ENCODE data around the gene ZKSCAN8.

DNA sequence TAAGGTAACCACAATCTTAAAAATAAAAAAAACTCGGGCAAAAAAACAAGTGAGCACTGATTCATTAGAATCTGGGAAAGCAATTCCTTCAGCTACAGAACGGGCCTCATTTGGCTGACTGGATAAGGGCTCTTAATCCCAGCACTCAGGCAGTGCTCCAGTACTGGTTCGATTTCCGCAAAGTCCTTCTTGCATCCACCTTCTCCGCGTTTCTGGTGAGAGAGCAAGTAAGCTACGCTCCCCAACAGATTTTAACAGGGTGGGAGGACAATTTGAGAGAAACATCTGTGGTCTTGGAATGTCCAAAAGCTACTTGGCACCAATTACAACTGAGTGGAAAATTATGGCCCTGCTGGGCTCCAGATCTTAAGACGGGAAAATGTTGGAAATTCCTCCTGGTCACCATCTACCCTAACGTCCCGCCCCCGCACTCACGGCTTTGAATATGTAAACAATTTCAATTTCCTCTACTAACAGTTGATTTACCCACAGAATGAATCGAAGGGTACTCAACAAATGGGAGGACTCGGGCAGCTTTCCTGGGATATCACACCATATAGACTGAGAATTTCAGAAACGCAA lies 65.3 kb downstream of the ZKSCAN8 start:
- TF ChIP-seq CTCF (conservative IDR thresholded peaks at IDR 0.05; ENCODE audit: low read length) (no peak), EZH2phosphoT487 (IDR thresholded peaks at IDR 0.05; ENCODE audit: borderline replicate concordance, low read depth, low read length) (no peak)

All from OCI-LY7 (cell line).